Suprapubic skin (tissue), 3 donors: ENCODE results near the gene ATP1B1.

Experiments used
- CTCF ChIP-seq, 2 donors: fragments of 200-600 bp in 1 of 2; fragments of 450-650 bp in 1 of 2; sonication (generic) in 1 of 2; IDR thresholded peaks; one replicate each; pipeline ENCODE4 v1.5.1; 2016 to 2019; ENCODE audit warnings: antibody characterized with exemption in 2 of 2, mild to moderate bottlenecking in 1 of 2, moderate library complexity in 1 of 2
- POLR2A ChIP-seq, 2 donors: fragments of 450-650 bp; IDR thresholded peaks; one replicate each; pipeline ENCODE4 v1.6.1; 2017; ENCODE audit warnings: antibody characterized with exemption in 2 of 2, mild to moderate bottlenecking in 2 of 2, moderate library complexity in 2 of 2

- TF ChIP-seq CTCF (IDR thresholded peaks at IDR 0.05), result no peak
- TF ChIP-seq POLR2A (IDR thresholded peaks at IDR 0.05), result no peak
Measured at GRCh38 chr1:169072945-169073725, 33.4 kb upstream of the ATP1B1 start.
